ENCODE data around the gene SLC6A13. TPM values are rescaled to one million over a fixed set of nuclear protein-coding genes. Genes with fewer than 3 reads are reported as not detected.
"Not testable (repeated sequence)": the region's sequence is repeated elsewhere in the genome, so short reads cannot be mapped to it uniquely, and the experiment has no call there.

The SLC6A13 gene
- total and polyA plus RNA-seq, 2 donors (not counting 1 experiment from before 2014, with no cell fraction given), result 0.22 to 0.54 TPM

DNA sequence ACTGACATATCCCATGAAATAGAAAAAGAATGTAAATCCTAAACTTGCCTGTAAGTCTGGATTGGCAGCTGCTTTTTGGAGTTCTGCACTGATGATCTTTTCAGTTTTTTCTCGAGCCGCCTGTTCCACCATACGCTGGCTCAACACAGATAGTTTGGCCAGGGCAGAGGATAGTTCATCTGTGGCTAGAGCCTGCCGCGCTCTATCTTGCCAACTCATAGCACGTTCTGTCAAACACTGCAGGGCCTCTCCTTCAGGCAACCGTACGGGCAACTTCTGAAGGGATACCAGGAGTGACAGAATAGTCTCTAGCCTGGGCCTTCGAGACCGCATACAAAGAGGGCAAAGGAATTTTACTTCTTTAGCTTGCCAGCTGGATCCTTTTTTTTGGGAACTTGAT, 44.8 kb upstream of the SLC6A13 start:
- intact Hi-C loops (cut with micrococcal nuclease), result no loop called here

DNA sequence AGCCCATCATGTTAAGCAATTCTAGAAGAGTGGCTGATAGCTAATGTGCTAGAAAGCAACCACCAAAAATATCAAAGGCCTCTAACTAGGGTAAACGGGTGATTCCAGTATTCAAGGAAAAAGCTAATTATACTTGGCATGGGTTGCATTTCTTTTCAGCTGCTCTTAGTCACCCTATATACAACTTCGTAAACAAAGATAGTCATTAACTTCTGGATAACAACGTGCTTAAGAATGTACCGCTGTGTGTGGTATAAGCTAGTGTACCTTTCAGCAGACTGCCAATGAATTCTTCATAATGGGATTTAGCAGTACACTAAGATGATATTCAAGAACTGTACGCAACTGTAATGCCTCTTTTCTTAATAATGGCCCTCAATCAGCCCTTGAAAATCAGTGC, 42.2 kb upstream of the SLC6A13 start:
- ChIA-PET POLR2A (no interaction called here), CTCF (no interaction called here)
- intact Hi-C loops (cut with micrococcal nuclease), result no loop called here

More for the DNA sequence above, 44.8 kb upstream of the SLC6A13 start:
- Mint-ChIP-seq H3K27ac (no peak overlapping the region), H3K4me3 (no peak overlapping the region), H3K27me3 (no peaks in the 10 kb centered on the region), H3K9me3 (ENCODE audit: insufficient read depth) (no peaks in the 10 kb centered on the region), H3K4me1 (peaks cover 1% of the 10 kb centered on the region)
- ATAC-seq (ENCODE audit: low read depth), result no peak
- Histone ChIP-seq H4K20me1 (ENCODE audit: control insufficient read depth, insufficient read depth, low read length, poor library complexity, severe bottlenecking) (peaks cover 8% of the 10 kb centered on the region), H3K4me2 (replicated peaks; ENCODE audit: low read depth, low read length, poor library complexity, severe bottlenecking) (no peak overlapping the region), H3K79me2 (ENCODE audit: control insufficient read depth, insufficient read depth, low read length) (peaks cover 51% of the 10 kb centered on the region), H3K27me3 (replicated peaks in 1 of 4; ENCODE audit: control extremely low read depth in 1 of 4, control insufficient read depth in 3 of 4, insufficient read depth in 4 of 4, low read length in 3 of 4) (no peaks in the 10 kb centered on the region), H3K4me1 (ENCODE audit: control insufficient read depth in 2 of 2, insufficient read depth in 2 of 2, low read length in 2 of 2) (no peaks in the 10 kb centered on the region), H3K9ac (ENCODE audit: low read length) (no peak overlapping the region), H3K27ac (ENCODE audit: low read length in 2 of 2) (no peak overlapping the region), H3K4me3 (ENCODE audit: control extremely low read depth in 1 of 5, extremely low read depth in 1 of 5, insufficient read depth in 1 of 5, low read depth in 2 of 5, low read length in 4 of 5) (no peak overlapping the region), H3K36me3 (replicated peaks in 1 of 2; ENCODE audit: control extremely low read depth in 1 of 2, control insufficient read depth in 1 of 2, extremely low read depth in 1 of 2, insufficient read depth in 2 of 2, low read length in 1 of 2) (peaks cover 10 to 84% of the 10 kb centered on the region in 2 experiments), H3K9me3 (ENCODE audit: control extremely low read depth in 1 of 3, control insufficient read depth in 2 of 3, insufficient read depth in 1 of 3, low read length in 2 of 3) (peaks cover 0 to 2% (median 0%) of the 10 kb centered on the region in 3 donors), H2AFZ (ENCODE audit: insufficient read depth, low read depth, low read length, poor library complexity, severe bottlenecking) (no peak overlapping the region)
- DNase-seq, result no peak
- TF ChIP-seq, protein P1, sequence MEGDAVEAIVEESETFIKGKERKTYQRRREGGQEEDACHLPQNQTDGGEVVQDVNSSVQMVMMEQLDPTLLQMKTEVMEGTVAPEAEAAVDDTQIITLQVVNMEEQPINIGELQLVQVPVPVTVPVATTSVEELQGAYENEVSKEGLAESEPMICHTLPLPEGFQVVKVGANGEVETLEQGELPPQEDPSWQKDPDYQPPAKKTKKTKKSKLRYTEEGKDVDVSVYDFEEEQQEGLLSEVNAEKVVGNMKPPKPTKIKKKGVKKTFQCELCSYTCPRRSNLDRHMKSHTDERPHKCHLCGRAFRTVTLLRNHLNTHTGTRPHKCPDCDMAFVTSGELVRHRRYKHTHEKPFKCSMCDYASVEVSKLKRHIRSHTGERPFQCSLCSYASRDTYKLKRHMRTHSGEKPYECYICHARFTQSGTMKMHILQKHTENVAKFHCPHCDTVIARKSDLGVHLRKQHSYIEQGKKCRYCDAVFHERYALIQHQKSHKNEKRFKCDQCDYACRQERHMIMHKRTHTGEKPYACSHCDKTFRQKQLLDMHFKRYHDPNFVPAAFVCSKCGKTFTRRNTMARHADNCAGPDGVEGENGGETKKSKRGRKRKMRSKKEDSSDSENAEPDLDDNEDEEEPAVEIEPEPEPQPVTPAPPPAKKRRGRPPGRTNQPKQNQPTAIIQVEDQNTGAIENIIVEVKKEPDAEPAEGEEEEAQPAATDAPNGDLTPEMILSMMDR (IDR thresholded peaks at IDR 0.05), result no peak
- TF ChIP-seq EZH2 (IDR thresholded peaks at IDR 0.05; ENCODE audit: borderline replicate concordance, insufficient read depth, low read depth, low read length, poor library complexity, severe bottlenecking), result no peak
- CTCF ChIA-PET, result no interaction called here
- POLR2A ChIA-PET, result no interaction called here
- over 99% methylated on average over 10 of the region's 10 CpGs for WGBS (ENCODE audit: insufficient coverage)

DNA sequence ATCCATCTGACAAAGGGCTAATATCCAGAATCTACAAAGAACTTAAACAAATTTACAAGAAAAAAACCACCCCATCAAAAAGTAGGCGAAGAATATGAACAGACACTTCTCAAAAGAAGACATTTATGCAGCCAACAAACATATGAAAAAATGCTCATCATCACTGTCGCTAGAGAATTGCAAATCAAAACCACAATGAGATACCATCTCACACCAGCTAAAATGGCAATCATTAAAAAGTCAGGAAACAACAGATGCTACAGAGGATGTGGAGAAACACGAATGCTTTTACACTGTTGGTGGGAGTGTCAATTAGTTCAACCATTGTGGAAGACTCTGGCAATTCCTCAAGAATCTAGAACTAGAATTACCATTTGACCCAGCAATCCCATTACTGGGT, 40.1 kb upstream of the SLC6A13 start:
- H2AFZ ChIP-seq (ENCODE audit: insufficient read depth, low read depth, low read length, poor library complexity, severe bottlenecking); H3K9ac ChIP-seq (ENCODE audit: low read length); H3K4me2 ChIP-seq (replicated peaks; ENCODE audit: low read depth, low read length, poor library complexity, severe bottlenecking); CTCF ChIA-PET; POLR2A ChIA-PET; intact Hi-C loops (cut with micrococcal nuclease); H3K4me3 ChIP-seq (ENCODE audit: control extremely low read depth in 1 of 5, extremely low read depth in 1 of 5, insufficient read depth in 1 of 5, low read depth in 2 of 5, low read length in 4 of 5); ATAC-seq (ENCODE audit: low read depth); H3K27me3 ChIP-seq (replicated peaks in 1 of 4; ENCODE audit: control extremely low read depth in 1 of 4, control insufficient read depth in 3 of 4, insufficient read depth in 4 of 4, low read length in 3 of 4); H3K27ac ChIP-seq (ENCODE audit: low read length in 2 of 2); H3K27me3 Mint-ChIP-seq; H3K9me3 ChIP-seq (ENCODE audit: control extremely low read depth in 1 of 3, control insufficient read depth in 2 of 3, insufficient read depth in 1 of 3, low read length in 2 of 3); DNase-seq; H3K4me3 Mint-ChIP-seq; H3K9me3 Mint-ChIP-seq (ENCODE audit: insufficient read depth); H3K4me1 ChIP-seq (ENCODE audit: control insufficient read depth in 2 of 2, insufficient read depth in 2 of 2, low read length in 2 of 2); H3K27ac Mint-ChIP-seq: not testable (repeated sequence)
- peaks cover 16% of the 10 kb centered on the region for H3K4me1 Mint-ChIP-seq
- Histone ChIP-seq H3K36me3 (replicated peaks in 1 of 2; ENCODE audit: control extremely low read depth in 1 of 2, control insufficient read depth in 1 of 2, extremely low read depth in 1 of 2, insufficient read depth in 2 of 2, low read length in 1 of 2) (peaks cover 12 to 59% of the 10 kb centered on the region in 2 experiments), H4K20me1 (ENCODE audit: control insufficient read depth, insufficient read depth, low read length, poor library complexity, severe bottlenecking) (peaks cover 12% of the 10 kb centered on the region), H3K79me2 (ENCODE audit: control insufficient read depth, insufficient read depth, low read length) (peaks cover 30% of the 10 kb centered on the region)
- WGBS (ENCODE audit: insufficient coverage), result no CpG with 5 or more reads among the region's 3 CpGs

More for the DNA sequence above, 42.2 kb upstream of the SLC6A13 start:
- no peak for TF ChIP-seq EZH2 (IDR thresholded peaks at IDR 0.05; ENCODE audit: borderline replicate concordance, insufficient read depth, low read depth, low read length, poor library complexity, severe bottlenecking)
- TF ChIP-seq, protein P1 (IDR thresholded peaks at IDR 0.05), result no peak
- Histone ChIP-seq H3K79me2 (ENCODE audit: control insufficient read depth, insufficient read depth, low read length) (peaks cover 34% of the 10 kb centered on the region), H3K9me3 (ENCODE audit: control extremely low read depth in 1 of 3, control insufficient read depth in 2 of 3, insufficient read depth in 1 of 3, low read length in 2 of 3) (peaks cover 0 to 3% (median 0%) of the 10 kb centered on the region in 3 donors), H3K4me1 (ENCODE audit: control insufficient read depth in 2 of 2, insufficient read depth in 2 of 2, low read length in 2 of 2) (no peaks in the 10 kb centered on the region), H3K36me3 (replicated peaks in 1 of 2; ENCODE audit: control extremely low read depth in 1 of 2, control insufficient read depth in 1 of 2, extremely low read depth in 1 of 2, insufficient read depth in 2 of 2, low read length in 1 of 2) (peaks cover 12 to 70% of the 10 kb centered on the region in 2 experiments), H4K20me1 (ENCODE audit: control insufficient read depth, insufficient read depth, low read length, poor library complexity, severe bottlenecking) (peaks cover 8% of the 10 kb centered on the region), H3K9ac (ENCODE audit: low read length) (no peak overlapping the region), H3K27ac (ENCODE audit: low read length in 2 of 2) (no peak overlapping the region), H3K4me3 (ENCODE audit: control extremely low read depth in 1 of 5, extremely low read depth in 1 of 5, insufficient read depth in 1 of 5, low read depth in 2 of 5, low read length in 4 of 5) (no peak overlapping the region), H3K27me3 (replicated peaks in 1 of 4; ENCODE audit: control extremely low read depth in 1 of 4, control insufficient read depth in 3 of 4, insufficient read depth in 4 of 4, low read length in 3 of 4) (no peaks in the 10 kb centered on the region), H2AFZ (ENCODE audit: insufficient read depth, low read depth, low read length, poor library complexity, severe bottlenecking) (no peak overlapping the region), H3K4me2 (replicated peaks; ENCODE audit: low read depth, low read length, poor library complexity, severe bottlenecking) (no peak overlapping the region)
- DNase-seq (no peak), ATAC-seq (ENCODE audit: low read depth) (no peak)
- Mint-ChIP-seq H3K27me3 (no peaks in the 10 kb centered on the region), H3K9me3 (ENCODE audit: insufficient read depth) (peaks cover 2% of the 10 kb centered on the region), H3K4me3 (no peak overlapping the region), H3K27ac (no peak overlapping the region), H3K4me1 (peaks cover 16% of the 10 kb centered on the region)
- 100% methylated on average over 2 of the region's 5 CpGs for WGBS (ENCODE audit: insufficient coverage)

Measured in B cell (primary cell).